Right atrium auricular region (tissue), 2 donors: ENCODE measurements around the gene IQSEC2. TPM values are rescaled to one million over a fixed set of nuclear protein-coding genes. Genes with fewer than 3 reads are reported as not detected.

ENCODE experiments used
- DNase-seq: peaks from one replicate; pipeline ENCODE4 v3.0.0-alpha.2; 2019; ENCODE audit warnings: low spot score
- H3K27ac ChIP-seq, 2 donors: fragments of 200-600 bp; sonication (generic); 1 replicate in 1 of 2; 2 replicates in 1 of 2; pipeline ENCODE4 v1.5.1; 2016 to 2019
- H3K27me3 ChIP-seq, 2 donors: fragments of 200-600 bp; sonication (generic); one replicate each; pipeline versions ENCODE4 v1.5.1 to v1.6.0; 2017 to 2019
- H3K36me3 ChIP-seq: fragments of 200-600 bp; sonication (generic); one replicate; pipeline ENCODE4 v1.5.1; 2016
- H3K4me1 ChIP-seq, 2 donors: fragments of 200-600 bp; sonication (generic); one replicate each; pipeline versions ENCODE4 v1.5.1 to v1.6.0; 2017 to 2019
- H3K4me3 ChIP-seq, 2 donors: fragments of 200-600 bp; sonication (generic); 1 replicate in 1 of 2; 2 replicates in 1 of 2; pipeline ENCODE4 v1.5.1; 2017 to 2019; ENCODE audit warnings: mild to moderate bottlenecking in 1 of 2, moderate library complexity in 1 of 2
- H3K9me3 ChIP-seq, 2 donors: fragments of 200-600 bp; sonication (generic); one replicate each; pipeline ENCODE4 v1.5.1; 2019
- total RNA-seq, 2 donors: library from RNA; depleted of rRNA; stranded (reverse); fragments of >200 nt; gene quantifications; one replicate each; pipeline ENCODE4 v1.1.0, GENCODE V29; 2016
- TF ChIP-seq, protein P1 (sequence below), 2 donors: fragments of 200-600 bp; sonication (generic); IDR thresholded peaks; one replicate each; pipeline ENCODE4 v1.5.1; 2019; ENCODE audit warnings: antibody characterized with exemption in 2 of 2

IQSEC2 gene
- total RNA-seq, 2 donors from 2014 or later: 10.7 to 13.4 TPM

GRCh38 chrX:53308836-53309235, 27.5 kb upstream of the IQSEC2 start:
- Histone ChIP-seq H3K27me3 (no peaks in the 10 kb centered on the region), H3K36me3 (no peaks in the 10 kb centered on the region), H3K4me1 (no peaks in the 10 kb centered on the region), H3K9me3 (no peaks in the 10 kb centered on the region), H3K4me3 (no peak overlapping the region), H3K27ac (no peak overlapping the region)
- no peak for DNase-seq
- TF ChIP-seq, protein P1, sequence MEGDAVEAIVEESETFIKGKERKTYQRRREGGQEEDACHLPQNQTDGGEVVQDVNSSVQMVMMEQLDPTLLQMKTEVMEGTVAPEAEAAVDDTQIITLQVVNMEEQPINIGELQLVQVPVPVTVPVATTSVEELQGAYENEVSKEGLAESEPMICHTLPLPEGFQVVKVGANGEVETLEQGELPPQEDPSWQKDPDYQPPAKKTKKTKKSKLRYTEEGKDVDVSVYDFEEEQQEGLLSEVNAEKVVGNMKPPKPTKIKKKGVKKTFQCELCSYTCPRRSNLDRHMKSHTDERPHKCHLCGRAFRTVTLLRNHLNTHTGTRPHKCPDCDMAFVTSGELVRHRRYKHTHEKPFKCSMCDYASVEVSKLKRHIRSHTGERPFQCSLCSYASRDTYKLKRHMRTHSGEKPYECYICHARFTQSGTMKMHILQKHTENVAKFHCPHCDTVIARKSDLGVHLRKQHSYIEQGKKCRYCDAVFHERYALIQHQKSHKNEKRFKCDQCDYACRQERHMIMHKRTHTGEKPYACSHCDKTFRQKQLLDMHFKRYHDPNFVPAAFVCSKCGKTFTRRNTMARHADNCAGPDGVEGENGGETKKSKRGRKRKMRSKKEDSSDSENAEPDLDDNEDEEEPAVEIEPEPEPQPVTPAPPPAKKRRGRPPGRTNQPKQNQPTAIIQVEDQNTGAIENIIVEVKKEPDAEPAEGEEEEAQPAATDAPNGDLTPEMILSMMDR (IDR thresholded peaks at IDR 0.05): no peak

GRCh38 chrX:53305996-53306937, 24.9 kb upstream of the IQSEC2 start:
- Histone ChIP-seq H3K4me3 (no peak overlapping the region), H3K36me3 (no peaks in the 10 kb centered on the region), H3K9me3 (no peaks in the 10 kb centered on the region), H3K27me3 (no peaks in the 10 kb centered on the region), H3K27ac (no peak overlapping the region), H3K4me1 (no peaks in the 10 kb centered on the region)
- TF ChIP-seq, protein P1 (IDR thresholded peaks at IDR 0.05): no peak
- no peak for DNase-seq

GRCh38 chrX:53305219-53305995, 24.0 kb upstream of the IQSEC2 start:
- H3K27me3 ChIP-seq: no peaks in the 10 kb centered on the region

DNA sequence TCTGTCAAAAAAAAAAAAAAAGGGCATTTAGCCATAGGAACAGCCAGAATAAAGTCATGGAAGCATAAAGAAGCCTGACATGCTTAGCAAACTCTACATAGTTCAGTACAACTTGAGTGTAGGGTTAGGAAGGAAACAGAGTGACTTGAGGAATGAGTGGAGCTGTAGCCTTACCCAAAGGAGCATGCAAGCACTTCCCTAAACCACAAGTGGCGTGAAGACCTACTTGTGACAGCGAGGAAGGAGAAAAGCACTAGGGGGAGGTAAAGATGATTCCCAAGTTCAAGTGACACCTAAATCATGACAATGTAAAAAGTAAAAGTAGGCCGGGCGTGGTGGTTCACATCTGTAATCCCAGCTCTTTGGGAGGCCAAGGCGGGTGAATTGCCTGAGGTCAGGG, 21.8 kb upstream of the IQSEC2 start:
- no peaks in the 10 kb centered on the region for H3K27me3 ChIP-seq
- no peaks in the 10 kb centered on the region for H3K4me1 ChIP-seq
- no peak overlapping the region for H3K27ac ChIP-seq
- no peaks in the 10 kb centered on the region for H3K9me3 ChIP-seq
- no peaks in the 10 kb centered on the region for H3K36me3 ChIP-seq
- no peak overlapping the region for H3K4me3 ChIP-seq
- TF ChIP-seq, protein P1 (IDR thresholded peaks at IDR 0.05): no peak
- DNase-seq: no peak

More at GRCh38 chrX:53305219-53305995, 24.0 kb upstream of the IQSEC2 start:
- H3K36me3 ChIP-seq: no peaks in the 10 kb centered on the region
- no peaks in the 10 kb centered on the region for H3K9me3 ChIP-seq
- H3K4me1 ChIP-seq: no peaks in the 10 kb centered on the region
- no peak overlapping the region for H3K4me3 ChIP-seq
- H3K27ac ChIP-seq: no peak overlapping the region
- DNase-seq: no peak
- TF ChIP-seq, protein P1 (IDR thresholded peaks at IDR 0.05): no peak

GRCh38 chrX:53300157-53300556, 18.8 kb upstream of the IQSEC2 start:
- TF ChIP-seq, protein P1 (IDR thresholded peaks at IDR 0.05): no peak
- DNase-seq: no peak
- Histone ChIP-seq H3K4me1 (no peaks in the 10 kb centered on the region), H3K36me3 (no peaks in the 10 kb centered on the region), H3K27ac (no peak overlapping the region), H3K9me3 (no peaks in the 10 kb centered on the region), H3K27me3 (no peaks in the 10 kb centered on the region), H3K4me3 (no peak overlapping the region)
